Uterus (tissue), 4 donors: ENCODE data around the gene HSD11B1. TPM values are rescaled to one million over a fixed set of nuclear protein-coding genes. Genes with fewer than 3 reads are reported as not detected.

ENCODE experiments used
- DNase-seq, 2 donors: peaks; one replicate each; pipeline ENCODE4 v3.0.0-alpha.2; 2019 to 2020
- H3K27ac ChIP-seq, 2 donors: fragments of 200-600 bp; sonication (generic); 1 replicate in 1 of 2; 2 replicates in 1 of 2; pipeline ENCODE4 v1.5.1; 2016 to 2018
- H3K27me3 ChIP-seq, 2 donors: fragments of 200-600 bp; sonication (generic); one replicate each; pipeline ENCODE4 v1.5.1; 2018 to 2019; ENCODE audit warnings: control low read depth in 1 of 2
- H3K36me3 ChIP-seq, 2 donors: fragments of 200-600 bp; sonication (generic); one replicate each; pipeline ENCODE4 v1.5.1; 2019; ENCODE audit warnings: control low read depth in 1 of 2
- H3K4me1 ChIP-seq, 2 donors: fragments of 200-600 bp; sonication (generic); one replicate each; pipeline ENCODE4 v1.5.1; 2018 to 2019; ENCODE audit warnings: control low read depth in 1 of 2
- H3K4me3 ChIP-seq, 2 donors: fragments of 200-600 bp; sonication (generic); 1 replicate in 1 of 2; 2 replicates in 1 of 2; pipeline ENCODE4 v1.5.1; 2018 to 2019; ENCODE audit warnings: mild to moderate bottlenecking in 1 of 2
- H3K9me3 ChIP-seq, 2 donors: fragments of 200-600 bp; sonication (generic); one replicate each; pipeline ENCODE4 v1.5.1; 2019; ENCODE audit warnings: control low read depth in 1 of 2
- CTCF ChIP-seq, 4 experiments: fragments of 200-600 bp in 2 of 4; fragments of 450-650 bp in 2 of 4; sonication (generic) in 2 of 4; IDR thresholded peaks; one replicate each; pipeline ENCODE4 v1.5.1; 2016 to 2019; ENCODE audit warnings: antibody characterized with exemption in 4 of 4, mild to moderate bottlenecking in 2 of 4, moderate library complexity in 1 of 4
- POLR2A ChIP-seq, 2 donors: fragments of 450-650 bp; IDR thresholded peaks; one replicate each; pipeline ENCODE4 v1.6.1; 2016; ENCODE audit warnings: antibody characterized with exemption in 2 of 2, mild to moderate bottlenecking in 1 of 2, moderate library complexity in 1 of 2
- intact Hi-C: fragments of 100-400 bp; cut with DNase I; formaldehyde crosslinking; loops from one replicate; pipeline ENCODE4 v1.15.1; 2023; ENCODE audit warnings: low total_unique reads
- total RNA-seq, 4 donors: library from RNA; depleted of rRNA in 3 of 4; stranded (reverse); fragments of >200 nt in 3 of 4; gene quantifications; one replicate each; pipeline versions ENCODE4 v1.1.0 to v1.2.4, GENCODE V29; 2014 to 2023
- donor health status: DM: yes; HTN: yes; CAD: no.

The HSD11B1 gene
- total RNA-seq, 4 donors from 2014 or later, result 0.59 to 12.8 (median 2.2) TPM

- intact Hi-C loops, result no loop called here
- no peaks in the 10 kb centered on the region for H3K27me3 ChIP-seq
- DNase-seq, result no peak
- no peaks in the 10 kb centered on the region for H3K9me3 ChIP-seq
- TF ChIP-seq CTCF (IDR thresholded peaks at IDR 0.05), result no peak
- TF ChIP-seq POLR2A (IDR thresholded peaks at IDR 0.05), result no peak
- no peaks in the 10 kb centered on the region for H3K4me1 ChIP-seq
- no peak overlapping the region for H3K27ac ChIP-seq
- no peak overlapping the region for H3K4me3 ChIP-seq
- no peaks in the 10 kb centered on the region for H3K36me3 ChIP-seq
These were observed 13.2 kb downstream of the HSD11B1 start for GRCh38 chr1:209717818-209718217.

- TF ChIP-seq CTCF (IDR thresholded peaks at IDR 0.05) (no peak), POLR2A (IDR thresholded peaks at IDR 0.05) (no peak)
- Histone ChIP-seq H3K36me3 (no peaks in the 10 kb centered on the region), H3K27me3 (no peaks in the 10 kb centered on the region), H3K9me3 (no peaks in the 10 kb centered on the region), H3K4me1 (no peaks in the 10 kb centered on the region), H3K27ac (no peak overlapping the region), H3K4me3 (no peak overlapping the region)
- no peak for DNase-seq
- intact Hi-C loops, result no loop called here
These were observed 15.7 kb downstream of the HSD11B1 start for GRCh38 chr1:209720326-209720725.

DNA sequence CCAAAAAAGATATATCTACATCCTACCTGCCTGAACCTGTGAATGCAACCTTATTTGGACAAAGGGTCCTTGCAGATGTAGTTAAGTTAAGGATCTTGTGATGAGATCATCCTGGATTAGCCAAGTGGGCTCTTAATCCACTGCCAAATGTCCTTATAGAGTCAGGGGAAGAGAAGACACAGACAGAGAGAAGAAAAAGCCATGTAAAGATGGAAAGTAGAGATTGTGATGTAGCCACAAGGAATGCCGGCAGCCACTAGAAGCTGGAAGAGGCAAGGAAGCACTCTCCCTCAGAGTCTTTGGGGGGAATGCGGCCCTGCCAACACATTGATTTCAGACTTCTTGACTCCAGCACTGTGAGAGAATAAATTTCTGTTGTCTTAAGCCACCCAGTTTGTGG, 16.2 kb downstream of the HSD11B1 start:
- no peak for DNase-seq
- no peak for TF ChIP-seq POLR2A (IDR thresholded peaks at IDR 0.05)
- no peak for TF ChIP-seq CTCF (IDR thresholded peaks at IDR 0.05)
- intact Hi-C loops, result no loop called here
- H3K4me3 ChIP-seq, result no peak overlapping the region
- no peaks in the 10 kb centered on the region for H3K4me1 ChIP-seq
- no peaks in the 10 kb centered on the region for H3K36me3 ChIP-seq
- H3K27me3 ChIP-seq, result no peaks in the 10 kb centered on the region
- no peak overlapping the region for H3K27ac ChIP-seq
- H3K9me3 ChIP-seq, result no peaks in the 10 kb centered on the region

DNA sequence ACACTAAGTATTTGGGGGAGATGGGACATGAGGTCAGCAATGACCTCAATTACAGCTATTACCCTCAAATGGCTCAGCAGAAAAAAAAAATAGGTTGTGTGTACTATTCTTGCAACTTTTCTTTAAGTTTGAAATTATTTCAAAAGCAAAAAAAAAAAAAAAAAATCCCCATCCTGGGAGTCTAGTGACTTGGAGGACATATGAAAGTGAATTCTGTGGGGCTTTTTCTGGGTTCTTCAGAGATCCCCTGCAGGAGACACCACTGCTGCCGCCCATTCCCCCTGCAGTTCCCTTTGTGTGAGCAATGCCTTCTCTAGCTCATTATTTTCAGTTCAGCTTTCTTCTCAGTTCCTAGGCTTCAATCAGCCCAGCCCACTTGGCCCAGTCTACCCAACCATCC, 16.7 kb downstream of the HSD11B1 start:
- DNase-seq, result no peak
- Histone ChIP-seq H3K4me1 (no peaks in the 10 kb centered on the region), H3K9me3 (no peaks in the 10 kb centered on the region), H3K27me3 (no peaks in the 10 kb centered on the region), H3K27ac (no peak overlapping the region), H3K36me3 (no peaks in the 10 kb centered on the region), H3K4me3 (no peak overlapping the region)
- intact Hi-C loops, result no loop called here
- TF ChIP-seq CTCF (IDR thresholded peaks at IDR 0.05) (no peak), POLR2A (IDR thresholded peaks at IDR 0.05) (no peak)

DNA sequence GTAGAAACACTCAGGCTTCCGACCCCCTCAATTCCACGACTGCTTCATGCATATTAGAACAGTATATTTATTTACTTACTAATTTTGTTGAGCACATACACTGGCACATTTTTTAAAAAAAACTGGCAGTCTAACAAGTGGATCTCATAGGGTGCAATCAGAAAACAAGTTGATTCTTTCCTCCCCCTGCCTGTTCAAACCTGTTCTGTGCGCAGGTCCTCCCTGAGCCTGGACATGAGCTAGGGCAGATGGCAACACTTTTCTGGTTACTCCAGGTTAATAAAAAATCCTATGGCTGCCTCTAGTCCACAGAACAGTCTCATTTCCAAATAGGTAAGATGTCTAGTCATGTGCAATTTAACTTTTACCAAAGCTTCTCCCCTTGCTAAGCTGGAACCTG, 18.6 kb downstream of the HSD11B1 start:
- TF ChIP-seq POLR2A (IDR thresholded peaks at IDR 0.05) (no peak), CTCF (IDR thresholded peaks at IDR 0.05) (no peak)
- Histone ChIP-seq H3K27me3 (no peaks in the 10 kb centered on the region), H3K4me3 (no peak overlapping the region), H3K9me3 (no peaks in the 10 kb centered on the region), H3K36me3 (no peaks in the 10 kb centered on the region), H3K4me1 (no peaks in the 10 kb centered on the region), H3K27ac (no peak overlapping the region)
- intact Hi-C loops, result no loop called here
- no peak for DNase-seq
